Measurements from ENCODE around the gene ZNF385D.
A peak's percentile ranks its signal among the peaks of the same experiment; 100 is the strongest.

ZNF385D gene

DNA sequence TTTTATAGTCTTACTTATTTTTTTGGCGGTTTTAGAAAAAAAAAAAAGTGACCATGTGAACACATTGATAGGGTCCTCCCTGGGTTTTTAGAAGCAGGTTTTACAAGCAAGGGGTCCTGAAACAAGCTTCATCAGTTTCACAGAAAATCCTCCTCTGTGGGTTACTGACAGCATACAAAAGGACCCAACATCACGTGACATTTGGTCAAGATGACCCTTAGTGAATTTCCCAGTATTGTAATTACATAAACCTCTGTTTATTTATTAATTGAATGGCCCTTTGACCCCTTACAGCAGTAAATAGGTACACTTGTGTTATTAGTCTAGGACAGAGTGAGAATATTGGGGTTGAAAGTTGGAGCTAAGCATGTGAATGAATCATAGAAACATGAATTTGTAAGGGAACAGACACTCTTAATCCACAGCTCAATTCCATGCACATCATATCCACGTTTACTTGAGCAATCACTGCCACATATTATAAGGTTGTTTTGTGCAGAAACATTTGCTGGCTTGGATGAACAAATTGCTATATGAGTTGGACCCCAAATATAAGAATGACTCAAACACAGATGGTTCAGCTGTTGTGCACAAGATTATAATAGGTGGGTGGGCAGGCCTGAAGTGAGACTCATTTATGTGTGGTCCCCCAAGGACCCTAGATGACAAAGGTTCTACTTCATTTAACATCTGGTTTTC is 137.5 kb downstream of the ZNF385D start:
- TF ChIP-seq JUND (IDR thresholded peaks at IDR 0.05; ENCODE audit: low read depth) = no peak
- in situ Hi-C loops (cut with HindIII; ENCODE audit: low pct_unique_long_range_greater_than_20kb, low sequenced_read_pairs) = no loop called here
- DNase-seq (ENCODE audit: low read depth in 1 of 2, low spot score in 1 of 2) = no peak

GRCh38 chr3:21601178-21601577 is 149.8 kb downstream of the ZNF385D start:
- DNase-seq (ENCODE audit: low read depth in 1 of 2, low spot score in 1 of 2) = no peak

DNA sequence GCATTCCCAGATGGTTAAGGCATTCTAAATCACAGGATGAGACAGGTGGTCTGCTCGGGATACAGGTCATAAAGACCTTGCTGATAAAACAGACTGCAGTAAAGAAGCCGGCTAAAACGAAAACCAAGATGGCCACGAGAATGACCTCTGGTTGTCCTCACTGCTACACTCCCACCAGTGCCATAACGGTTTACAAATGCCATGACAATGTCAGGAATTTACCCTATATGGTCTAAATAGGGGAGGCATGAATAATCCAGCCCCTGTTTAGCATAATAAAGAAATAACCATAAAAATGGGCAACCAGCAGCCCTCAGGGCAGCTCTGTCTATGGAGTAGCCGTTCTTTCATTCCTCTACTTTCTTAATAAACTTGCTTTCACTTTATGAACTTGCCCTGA is 151.1 kb downstream of the ZNF385D start:
- in situ Hi-C loops (cut with HindIII; ENCODE audit: low pct_unique_long_range_greater_than_20kb, low sequenced_read_pairs) = no loop called here
- TF ChIP-seq JUND (IDR thresholded peaks at IDR 0.05; ENCODE audit: low read depth) = no peak
- DNase-seq (ENCODE audit: low read depth in 1 of 2, low spot score in 1 of 2) = no peak

More at GRCh38 chr3:21601178-21601577, 149.8 kb downstream of the ZNF385D start:
- in situ Hi-C loops (cut with HindIII; ENCODE audit: low pct_unique_long_range_greater_than_20kb, low sequenced_read_pairs) = no loop called here
- no peak for TF ChIP-seq JUND (IDR thresholded peaks at IDR 0.05; ENCODE audit: low read depth)

DNA sequence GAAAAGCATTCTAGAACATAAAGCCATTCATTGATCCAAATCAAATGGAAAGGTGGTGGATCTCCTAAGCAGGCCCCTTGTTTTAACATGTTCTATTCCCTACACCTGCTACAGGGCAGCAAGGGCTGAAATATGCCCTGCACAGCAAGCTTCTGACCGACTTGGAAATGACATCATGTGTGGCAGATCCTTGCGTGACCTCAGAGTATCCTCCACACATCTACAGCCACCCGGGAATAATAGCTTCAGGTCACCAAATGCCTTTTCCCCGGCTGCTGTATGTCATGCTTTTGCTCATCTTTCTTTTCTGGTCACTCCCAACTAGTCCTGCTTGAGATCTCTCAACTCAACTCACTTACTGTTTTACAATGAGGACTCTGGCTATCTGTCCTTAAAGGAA is 158.2 kb downstream of the ZNF385D start:
- no peak for TF ChIP-seq JUND (IDR thresholded peaks at IDR 0.05; ENCODE audit: low read depth)
- in situ Hi-C loops (cut with HindIII; ENCODE audit: low pct_unique_long_range_greater_than_20kb, low sequenced_read_pairs) = no loop called here
- no peak for DNase-seq (ENCODE audit: low read depth in 1 of 2, low spot score in 1 of 2)

DNA sequence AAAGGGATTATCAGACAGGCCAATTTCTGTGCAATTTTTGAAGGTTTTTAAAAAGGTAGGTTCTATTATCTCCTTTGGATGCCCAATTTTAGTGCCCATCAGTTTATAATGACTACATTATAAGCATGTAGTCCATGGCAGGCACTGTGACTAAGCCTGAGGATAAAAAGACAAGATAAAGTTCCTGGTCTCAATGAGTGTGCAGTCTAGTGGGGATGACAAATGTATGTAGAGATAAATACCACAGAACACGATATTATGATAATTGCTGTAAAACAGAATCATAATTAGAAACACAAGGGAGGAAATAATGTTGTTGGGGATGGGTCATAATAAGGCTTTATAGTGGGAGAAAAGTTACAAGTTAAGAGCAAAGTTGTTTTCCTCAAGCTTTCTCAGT is 163.1 kb downstream of the ZNF385D start:
- TF ChIP-seq JUND (IDR thresholded peaks at IDR 0.05; ENCODE audit: low read depth) = no peak
- DNase-seq (ENCODE audit: low read depth in 1 of 2, low spot score in 1 of 2) = no peak

GRCh38 chr3:21585216-21585740 is 165.7 kb downstream of the ZNF385D start:
- in situ Hi-C loops (cut with HindIII; ENCODE audit: low pct_unique_long_range_greater_than_20kb, low sequenced_read_pairs) = no loop called here
- no peak for TF ChIP-seq JUND (IDR thresholded peaks at IDR 0.05; ENCODE audit: low read depth)
- peak in 1 of 2 experiments; percentile 7 for DNase-seq (ENCODE audit: low read depth in 1 of 2, low spot score in 1 of 2)

More for the DNA sequence above, 163.1 kb downstream of the ZNF385D start:
- in situ Hi-C loops (cut with HindIII; ENCODE audit: low pct_unique_long_range_greater_than_20kb, low sequenced_read_pairs) = no loop called here

- in situ Hi-C loops (cut with HindIII; ENCODE audit: low pct_unique_long_range_greater_than_20kb, low sequenced_read_pairs) = no loop called here
- TF ChIP-seq JUND (IDR thresholded peaks at IDR 0.05; ENCODE audit: low read depth) = no peak
- no peak for DNase-seq (ENCODE audit: low read depth in 1 of 2, low spot score in 1 of 2)
Measured at GRCh38 chr3:21573291-21573690, 177.7 kb downstream of the ZNF385D start.

- TF ChIP-seq JUND (IDR thresholded peaks at IDR 0.05; ENCODE audit: low read depth) = no peak
- in situ Hi-C loops (cut with HindIII; ENCODE audit: low pct_unique_long_range_greater_than_20kb, low sequenced_read_pairs) = no loop called here
- DNase-seq (ENCODE audit: low read depth in 1 of 2, low spot score in 1 of 2) = no peak
Measured at GRCh38 chr3:21564531-21564930, 186.5 kb downstream of the ZNF385D start.

DNA sequence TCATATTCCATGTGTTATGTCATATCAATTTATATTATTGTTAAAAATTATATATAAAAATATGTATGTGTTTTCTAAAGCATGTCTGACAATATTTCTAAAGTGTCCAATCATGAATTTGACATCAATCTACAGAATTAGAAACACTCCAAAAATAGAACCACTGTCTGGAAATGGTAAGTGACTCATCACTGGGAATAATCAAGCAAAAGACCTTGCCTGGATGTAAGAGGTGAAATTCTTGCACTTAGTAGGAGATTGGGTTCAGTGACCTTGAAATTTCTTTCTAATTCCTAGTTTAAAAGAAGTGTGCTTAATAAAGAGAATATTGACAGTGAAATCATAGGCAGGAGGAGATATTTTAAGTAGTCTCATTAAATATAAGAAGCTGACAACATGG is 188.8 kb downstream of the ZNF385D start:
- in situ Hi-C loops (cut with HindIII; ENCODE audit: low pct_unique_long_range_greater_than_20kb, low sequenced_read_pairs) = no loop called here
- no peak for TF ChIP-seq JUND (IDR thresholded peaks at IDR 0.05; ENCODE audit: low read depth)
- DNase-seq (ENCODE audit: low read depth in 1 of 2, low spot score in 1 of 2) = no peak

GRCh38 chr3:21561472-21561871 is 189.5 kb downstream of the ZNF385D start:
- TF ChIP-seq JUND (IDR thresholded peaks at IDR 0.05; ENCODE audit: low read depth) = no peak
- DNase-seq (ENCODE audit: low read depth in 1 of 2, low spot score in 1 of 2) = no peak
- in situ Hi-C loops (cut with HindIII; ENCODE audit: low pct_unique_long_range_greater_than_20kb, low sequenced_read_pairs) = no loop called here

DNA sequence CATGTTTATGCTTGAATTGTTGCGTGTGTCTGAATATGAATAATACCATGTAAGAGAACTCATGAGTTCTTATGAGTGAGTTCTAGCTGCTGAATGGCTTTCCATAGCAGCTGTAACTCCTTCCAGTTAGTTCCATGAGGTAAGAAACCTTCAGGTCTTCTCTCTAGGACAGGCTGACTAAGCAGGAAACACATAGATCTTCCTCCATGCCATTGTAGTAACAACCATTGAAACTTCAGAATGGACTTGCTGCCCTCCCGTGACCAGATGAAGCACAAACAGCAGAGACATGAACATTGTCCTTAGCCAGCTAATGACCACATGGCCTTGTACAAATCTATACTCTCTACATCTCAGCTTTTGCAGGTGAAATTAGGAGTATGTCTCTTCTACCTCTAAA is 200.0 kb downstream of the ZNF385D start:
- DNase-seq (ENCODE audit: low read depth in 1 of 2, low spot score in 1 of 2) = peak; percentile 2 to 61
- in situ Hi-C loops (cut with HindIII; ENCODE audit: low pct_unique_long_range_greater_than_20kb, low sequenced_read_pairs) = no loop called here
- no peak for TF ChIP-seq JUND (IDR thresholded peaks at IDR 0.05; ENCODE audit: low read depth)

DNA sequence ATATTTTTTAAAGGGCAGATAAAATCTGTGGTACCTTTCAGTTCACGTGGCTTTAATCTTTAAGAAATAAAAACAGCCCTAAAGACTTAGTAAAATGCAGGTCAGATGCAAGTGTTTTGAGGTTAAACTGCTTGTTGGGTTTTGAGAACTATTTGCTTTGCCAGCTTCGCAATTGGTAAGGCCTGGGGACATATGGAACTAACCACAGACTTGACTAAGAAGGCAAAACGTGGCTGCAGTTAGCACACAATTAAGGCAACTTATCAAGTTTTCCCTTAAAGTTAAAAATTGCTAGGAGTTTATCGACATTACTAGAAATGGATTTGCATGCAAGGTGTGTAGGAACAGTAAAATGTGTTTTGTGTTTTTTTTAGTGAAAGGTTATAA is 206.9 kb downstream of the ZNF385D start:
- TF ChIP-seq JUND (IDR thresholded peaks at IDR 0.05; ENCODE audit: low read depth) = no peak
- in situ Hi-C loops (cut with HindIII; ENCODE audit: low pct_unique_long_range_greater_than_20kb, low sequenced_read_pairs) = no loop called here
- DNase-seq (ENCODE audit: low read depth in 1 of 2, low spot score in 1 of 2) = peak in 1 of 2 experiments; percentile 7

- in situ Hi-C loops (cut with HindIII; ENCODE audit: low pct_unique_long_range_greater_than_20kb, low sequenced_read_pairs) = no loop called here
- TF ChIP-seq JUND (IDR thresholded peaks at IDR 0.05; ENCODE audit: low read depth) = no peak
Measured at GRCh38 chr3:21543380-21544075, 207.5 kb downstream of the ZNF385D start.

More at GRCh38 chr3:21543380-21544075, 207.5 kb downstream of the ZNF385D start:
- DNase-seq (ENCODE audit: low read depth in 1 of 2, low spot score in 1 of 2) = no peak
